Epithelial cell of prostate (primary cell): ENCODE measurements around the gene SLC44A4.
"Not testable (repeated sequence)": the region's sequence is repeated elsewhere in the genome, so short reads cannot be mapped to it uniquely, and the experiment has no call there.

Experiments used
- DNase-seq: peaks from one replicate; pipeline ENCODE4 v3.0.0-alpha.2; 2011; ENCODE audit warnings: low read depth, low spot score
- H3K27ac ChIP-seq: fragments of 450-650 bp; 2 replicates; pipeline ENCODE4 v1.5.1; 2017; ENCODE audit warnings: mild to moderate bottlenecking

Gene SLC44A4

DNA sequence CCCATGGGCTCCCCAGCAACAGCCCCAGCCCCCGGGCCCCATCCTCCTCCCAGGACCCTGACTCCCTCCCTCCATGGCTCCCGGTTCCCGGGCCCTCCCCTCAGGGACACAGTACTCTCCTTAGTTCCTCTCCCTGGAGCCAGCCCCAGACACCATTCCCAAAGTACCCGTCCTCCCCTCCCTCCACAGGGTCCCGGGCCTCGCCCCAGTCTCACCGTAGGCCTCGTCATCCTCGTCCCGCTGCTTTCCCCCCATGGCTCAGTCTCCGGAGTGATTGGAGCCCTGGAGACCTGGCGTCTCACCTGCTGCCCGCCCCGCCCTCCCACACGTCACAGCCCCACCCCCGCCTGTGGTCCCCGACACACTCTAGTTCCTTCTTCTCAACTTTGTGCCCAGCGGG, at the start of gene SLC44A4:
Gene SLC44A4 (minus strand): TSS at position 272 of the 400 bp plus-strand sequence. CDS start 17 bp downstream, at position 255.
- no peak for DNase-seq
- H3K27ac ChIP-seq: peak within 1 kb of the TSS; percentile 66

GRCh38 chr6:31928672-31928939, 49.8 kb upstream of the SLC44A4 start:
- no peak for DNase-seq
- H3K27ac ChIP-seq: no peak overlapping the region

GRCh38 chr6:31927863-31928671, 49.3 kb upstream of the SLC44A4 start:
- no peak overlapping the region for H3K27ac ChIP-seq
- DNase-seq: no peak

DNA sequence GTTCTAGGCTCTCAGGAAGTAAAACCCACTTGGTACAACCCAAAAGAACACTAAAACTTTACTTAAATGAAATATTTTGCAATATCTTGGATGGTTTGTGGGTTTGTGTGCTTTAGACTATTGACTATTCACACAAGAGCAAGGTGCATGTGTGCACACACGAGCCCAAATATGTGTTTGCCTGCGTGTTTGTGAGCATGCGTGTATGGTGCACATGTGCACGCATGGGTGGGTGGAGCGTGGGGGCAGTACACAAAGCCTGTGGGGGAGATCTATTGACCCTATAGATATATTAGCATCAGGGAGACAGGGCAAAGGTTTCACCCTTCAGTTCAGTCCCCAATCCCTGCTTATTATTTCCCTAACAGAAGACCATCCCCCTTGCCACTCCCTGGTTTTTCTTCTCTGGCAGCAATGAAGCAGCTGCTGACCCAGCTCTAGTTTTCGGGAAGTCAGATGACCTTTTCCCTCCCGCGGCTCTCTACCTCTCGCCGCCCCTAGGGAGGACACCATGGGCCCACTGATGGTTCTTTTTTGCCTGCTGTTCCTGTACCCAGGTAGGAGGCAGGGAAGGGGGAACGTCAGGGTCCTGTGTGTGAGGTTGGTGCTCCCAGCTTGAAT, 48.6 kb upstream of the SLC44A4 start, which contains the start of gene C2:
Gene C2 (plus strand): TSS at position 476 of the 621 bp plus-strand sequence. CDS start 36 bp downstream, at position 512.
- DNase-seq: no peak
- H3K27ac ChIP-seq: no peak within 1 kb of the TSS

DNA sequence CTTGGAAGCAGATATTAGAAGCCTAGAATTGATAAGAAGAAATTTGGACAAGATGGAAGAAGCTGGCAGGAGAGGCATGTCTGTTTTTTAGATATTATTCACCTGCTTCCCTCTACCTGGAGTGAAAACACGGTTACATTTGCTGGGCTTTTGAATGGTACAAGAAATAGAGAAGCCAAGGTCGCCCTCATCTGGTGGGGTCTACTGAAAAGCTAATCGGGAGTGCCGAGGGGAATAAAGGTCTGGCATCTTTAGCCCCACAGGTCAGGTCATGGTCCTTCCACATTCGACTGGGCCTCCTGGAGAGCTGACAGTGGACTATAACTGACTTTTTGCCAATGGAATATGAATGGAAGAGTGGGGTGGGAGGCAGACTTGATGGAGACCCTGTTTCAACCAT, 44.1 kb upstream of the SLC44A4 start:
- H3K27ac ChIP-seq: no peak overlapping the region
- no peak for DNase-seq

GRCh38 chr6:31920811-31921210, 42.0 kb upstream of the SLC44A4 start:
- H3K27ac ChIP-seq: peak overlapping the region; percentile 56
- peak; percentile 37 for DNase-seq

DNA sequence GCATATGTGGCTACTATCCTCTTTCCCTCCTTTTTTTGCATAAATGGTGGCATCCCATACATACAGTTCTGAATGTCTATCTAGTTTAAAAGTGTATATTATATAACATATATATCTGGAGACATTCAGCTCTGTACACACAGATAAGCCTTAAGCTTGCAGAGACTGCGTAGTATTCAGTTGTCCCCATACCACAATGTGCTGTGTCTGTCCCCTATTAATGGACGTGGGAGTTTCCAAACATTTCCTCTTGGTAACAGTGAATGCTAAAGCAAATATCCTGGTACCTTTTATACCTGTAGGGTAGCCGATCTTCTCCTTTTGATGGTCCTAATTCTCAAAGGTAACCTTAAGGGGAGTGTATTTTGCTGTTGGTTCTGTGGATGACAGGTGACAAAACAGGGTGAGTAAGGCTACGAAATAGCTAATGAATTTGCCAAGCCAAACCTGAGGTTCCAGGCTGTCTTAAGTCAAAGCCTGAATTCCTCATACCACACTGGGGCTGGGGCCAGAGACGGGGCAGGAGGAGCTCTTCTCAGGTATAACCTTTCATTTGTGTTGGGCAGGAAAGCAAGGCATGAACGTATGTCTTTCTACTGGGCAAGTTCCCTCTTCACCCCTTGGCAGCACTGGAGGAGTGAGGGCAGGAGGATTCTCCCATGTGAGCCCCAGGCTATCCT, 41.0 kb upstream of the SLC44A4 start:
- DNase-seq: no peak
- peak overlapping the region; percentile 56 for H3K27ac ChIP-seq

- DNase-seq: no peak
- H3K27ac ChIP-seq: no peak overlapping the region
These were observed 39.4 kb upstream of the SLC44A4 start for GRCh38 chr6:31918069-31918720.

DNA sequence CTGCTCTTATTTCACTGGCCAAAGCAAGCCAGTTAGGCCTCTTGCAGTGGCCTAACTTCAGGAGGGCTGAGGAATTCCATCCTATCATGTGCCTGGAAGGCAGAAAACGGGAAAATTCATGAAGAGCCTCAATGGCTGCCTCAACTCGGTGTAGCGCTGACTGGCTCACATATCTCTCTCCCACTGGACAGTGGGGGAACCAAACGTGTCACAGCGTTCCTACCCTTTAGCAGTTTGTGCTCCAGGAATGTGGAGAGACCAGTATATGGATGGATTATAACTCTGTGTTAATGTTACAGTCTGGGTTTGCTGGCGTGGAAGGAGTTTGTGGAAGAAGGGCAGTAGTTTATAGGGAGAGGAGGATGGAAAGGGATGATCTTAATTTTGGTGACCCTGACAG, 37.0 kb upstream of the SLC44A4 start:
- no peak overlapping the region for H3K27ac ChIP-seq
- DNase-seq: no peak

DNA sequence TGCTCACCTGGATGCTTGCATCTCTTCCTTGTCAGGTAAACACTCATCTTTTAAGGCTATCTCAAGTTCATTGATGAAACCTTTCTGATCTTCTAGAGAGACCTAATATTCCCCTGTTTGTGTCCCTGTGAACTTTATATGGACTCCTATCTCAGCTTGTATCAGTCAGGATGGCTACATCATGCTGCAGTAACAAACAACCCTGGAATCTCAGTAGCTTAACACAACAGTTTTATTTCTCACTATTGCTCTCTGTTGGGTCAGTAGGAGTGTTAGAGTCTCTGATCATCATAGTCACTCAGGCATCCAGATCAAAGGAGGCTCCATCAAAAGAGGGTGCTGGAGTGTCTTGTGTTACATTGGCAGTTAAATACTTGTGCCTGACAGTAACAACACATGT, 36.6 kb upstream of the SLC44A4 start:
- H3K27ac ChIP-seq: no peak overlapping the region
- DNase-seq: no peak

DNA sequence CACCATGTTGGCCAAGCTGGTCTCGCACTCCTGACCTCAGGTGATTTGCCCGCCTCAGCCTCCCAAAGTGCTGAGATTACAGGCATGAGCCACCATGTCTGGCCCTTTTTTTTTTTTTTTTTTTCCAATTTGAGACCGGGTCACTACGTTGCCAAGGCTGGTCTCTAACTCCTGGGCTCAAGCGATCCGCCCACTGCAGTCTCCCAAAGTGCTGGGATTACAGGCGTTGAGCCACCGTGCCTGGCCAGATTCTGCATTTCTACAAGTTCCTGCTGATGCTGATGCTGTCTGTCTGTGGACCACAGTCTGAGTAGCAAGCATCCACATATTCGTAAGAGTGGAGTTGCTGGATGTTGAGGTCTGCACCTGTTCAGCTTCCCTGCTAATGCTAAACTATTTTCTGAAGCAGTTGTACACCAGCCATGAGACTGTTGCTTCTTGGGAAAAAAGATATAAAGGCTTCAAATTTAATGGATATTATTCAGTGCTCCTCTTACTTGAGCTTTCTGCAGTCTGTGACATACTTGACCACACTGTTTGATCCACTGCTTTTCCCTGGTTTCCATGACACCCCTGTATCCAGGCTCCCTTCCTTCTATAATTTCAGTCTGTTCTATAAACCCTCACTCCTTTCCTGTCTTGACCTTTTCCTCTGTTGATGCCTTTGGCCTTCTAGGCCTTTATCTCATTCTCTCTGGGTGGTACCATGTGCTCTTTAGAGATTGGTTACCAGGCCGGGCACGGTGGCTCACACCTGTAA, 33.2 kb upstream of the SLC44A4 start:
- DNase-seq: no peak
- peak overlapping the region; percentile 45 for H3K27ac ChIP-seq

- H3K27ac ChIP-seq, DNase-seq: not testable (repeated sequence)
These were observed 30.5 kb upstream of the SLC44A4 start for GRCh38 chr6:31909298-31909697.

GRCh38 chr6:31908791-31909190, 30.0 kb upstream of the SLC44A4 start:
- DNase-seq: no peak

GRCh38 chr6:31908255-31908654, 29.5 kb upstream of the SLC44A4 start:
- DNase-seq, H3K27ac ChIP-seq: not testable (repeated sequence)

More at GRCh38 chr6:31908791-31909190, 30.0 kb upstream of the SLC44A4 start:
- no peak overlapping the region for H3K27ac ChIP-seq

GRCh38 chr6:31907158-31907813, 28.5 kb upstream of the SLC44A4 start:
- no peak for DNase-seq
- H3K27ac ChIP-seq: no peak overlapping the region

DNA sequence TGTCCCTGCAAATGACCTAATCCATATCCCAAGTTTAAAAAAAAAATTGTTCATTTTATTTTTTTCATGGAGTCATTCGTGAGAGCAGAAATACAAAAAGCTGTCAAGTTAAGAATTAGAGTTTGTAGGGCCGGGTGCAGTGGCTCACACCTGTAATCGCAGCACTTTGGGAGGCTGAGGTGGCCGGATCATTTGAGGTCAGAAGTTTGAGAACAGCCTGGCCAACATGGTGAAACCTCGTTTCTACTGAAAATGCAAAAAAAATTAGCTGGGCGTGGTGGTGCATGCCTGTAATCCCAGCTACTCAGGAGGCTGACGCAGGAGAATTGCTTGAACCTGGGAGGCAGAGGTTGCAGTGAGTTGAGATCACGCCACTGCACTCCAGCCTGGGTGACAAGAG, 27.9 kb upstream of the SLC44A4 start:
- DNase-seq, H3K27ac ChIP-seq: not testable (repeated sequence)

DNA sequence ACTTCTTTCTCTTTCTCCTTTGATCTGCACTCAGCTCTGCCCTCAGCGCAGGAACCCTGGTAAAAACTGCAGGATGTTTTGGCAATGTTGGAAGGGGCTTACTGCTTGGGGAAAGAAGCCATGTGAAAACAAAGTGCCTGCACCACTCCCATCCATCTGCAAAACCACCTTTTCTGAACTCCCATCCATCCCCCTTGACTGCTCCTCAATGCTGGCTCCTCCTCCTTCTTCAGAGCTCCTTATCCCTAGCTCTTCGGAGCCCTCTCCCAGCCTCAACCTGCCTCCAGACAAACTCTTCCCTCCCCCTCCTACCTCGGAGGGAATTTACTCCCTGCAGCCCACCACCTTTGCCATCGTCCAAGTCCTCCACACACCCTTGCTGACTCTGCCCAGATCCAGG, 27.3 kb upstream of the SLC44A4 start:
- no peak for DNase-seq
- no peak overlapping the region for H3K27ac ChIP-seq

GRCh38 chr6:31905041-31905440, 26.2 kb upstream of the SLC44A4 start:
- H3K27ac ChIP-seq: no peak overlapping the region
- no peak for DNase-seq

GRCh38 chr6:31903957-31904356, 25.2 kb upstream of the SLC44A4 start:
- no peak overlapping the region for H3K27ac ChIP-seq
- DNase-seq: no peak
